PFSK-1 (cell line): ENCODE results near the gene TRIM47.

Source experiments
- FOXP2 ChIP-seq: optimal IDR thresholded peaks from 2 replicates; pipeline ENCODE3; 2011; ENCODE audit warnings: borderline replicate concordance, control low read depth, inconsistent platforms; ENCODE audit not compliant: insufficient read depth; ENCODE audit errors: extremely low read length, extremely low read depth
- POLR2AphosphoS5 ChIP-seq: IDR thresholded peaks from 2 replicates; pipeline ENCODE4 v1.6.1; 2012; ENCODE audit warnings: low read depth, mild to moderate bottlenecking, control low read depth, low read length, moderate library complexity
- REST ChIP-seq, 2 experiments: IDR thresholded peaks; 2 replicates each; pipeline versions ENCODE4 v1.6.1 to v1.8.0; 2011 to 2012; ENCODE audit warnings: low read depth in 2 of 2, low read length in 2 of 2, control low read depth in 1 of 2, inconsistent platforms in 1 of 2, mild to moderate bottlenecking in 1 of 2, moderate library complexity in 1 of 2; ENCODE audit not compliant: insufficient read depth in 1 of 2
- SIN3A ChIP-seq: IDR thresholded peaks from 2 replicates; pipeline ENCODE4 v1.6.1; 2012; ENCODE audit warnings: mild to moderate bottlenecking, low read length, moderate library complexity, borderline replicate concordance; ENCODE audit not compliant: insufficient read depth
- TAF1 ChIP-seq: IDR thresholded peaks from 2 replicates; pipeline ENCODE4 v1.6.1; 2012; ENCODE audit warnings: low read length, control low read depth, borderline replicate concordance; ENCODE audit not compliant: insufficient read depth

The TRIM47 gene

GRCh38 chr17:75920045-75920560, 41.7 kb upstream of the TRIM47 start:
- no peak for TF ChIP-seq TAF1
- no peak for TF ChIP-seq SIN3A
- no peak for TF ChIP-seq POLR2AphosphoS5
- TF ChIP-seq REST (IDR thresholded peaks at IDR 0.05; ENCODE audit: insufficient read depth in 1 of 2, low read depth in 2 of 2, low read length in 2 of 2) = no peak
- TF ChIP-seq FOXP2 = no peak

GRCh38 chr17:75919611-75920010, 41.2 kb upstream of the TRIM47 start:
- TF ChIP-seq SIN3A (no peak), TAF1 (no peak), FOXP2 (no peak), REST (IDR thresholded peaks at IDR 0.05; ENCODE audit: insufficient read depth in 1 of 2, low read depth in 2 of 2, low read length in 2 of 2) (no peak), POLR2AphosphoS5 (no peak)

- no peak for TF ChIP-seq SIN3A
- TF ChIP-seq TAF1 = no peak
- no peak for TF ChIP-seq FOXP2
- no peak for TF ChIP-seq POLR2AphosphoS5
- no peak for TF ChIP-seq REST (IDR thresholded peaks at IDR 0.05; ENCODE audit: insufficient read depth in 1 of 2, low read depth in 2 of 2, low read length in 2 of 2)
These were observed 39.6 kb upstream of the TRIM47 start for GRCh38 chr17:75917917-75918445.

GRCh38 chr17:75917141-75917916, 38.9 kb upstream of the TRIM47 start:
- TF ChIP-seq TAF1 (no peak), FOXP2 (no peak), POLR2AphosphoS5 (no peak), REST (IDR thresholded peaks at IDR 0.05; ENCODE audit: insufficient read depth in 1 of 2, low read depth in 2 of 2, low read length in 2 of 2) (no peak), SIN3A (no peak)
